Brain pericyte (primary cell): Measurements from ENCODE around the gene KRT8.

Experiments
- DNase-seq: peaks from one replicate; pipeline ENCODE4 v3.0.0-alpha.2; 2012; ENCODE audit warnings: low read depth, low spot score

The KRT8 gene

GRCh38 chr12:52925717-52926595 lies 21.1 kb upstream of the KRT8 start:
- DNase-seq = no peak

DNA sequence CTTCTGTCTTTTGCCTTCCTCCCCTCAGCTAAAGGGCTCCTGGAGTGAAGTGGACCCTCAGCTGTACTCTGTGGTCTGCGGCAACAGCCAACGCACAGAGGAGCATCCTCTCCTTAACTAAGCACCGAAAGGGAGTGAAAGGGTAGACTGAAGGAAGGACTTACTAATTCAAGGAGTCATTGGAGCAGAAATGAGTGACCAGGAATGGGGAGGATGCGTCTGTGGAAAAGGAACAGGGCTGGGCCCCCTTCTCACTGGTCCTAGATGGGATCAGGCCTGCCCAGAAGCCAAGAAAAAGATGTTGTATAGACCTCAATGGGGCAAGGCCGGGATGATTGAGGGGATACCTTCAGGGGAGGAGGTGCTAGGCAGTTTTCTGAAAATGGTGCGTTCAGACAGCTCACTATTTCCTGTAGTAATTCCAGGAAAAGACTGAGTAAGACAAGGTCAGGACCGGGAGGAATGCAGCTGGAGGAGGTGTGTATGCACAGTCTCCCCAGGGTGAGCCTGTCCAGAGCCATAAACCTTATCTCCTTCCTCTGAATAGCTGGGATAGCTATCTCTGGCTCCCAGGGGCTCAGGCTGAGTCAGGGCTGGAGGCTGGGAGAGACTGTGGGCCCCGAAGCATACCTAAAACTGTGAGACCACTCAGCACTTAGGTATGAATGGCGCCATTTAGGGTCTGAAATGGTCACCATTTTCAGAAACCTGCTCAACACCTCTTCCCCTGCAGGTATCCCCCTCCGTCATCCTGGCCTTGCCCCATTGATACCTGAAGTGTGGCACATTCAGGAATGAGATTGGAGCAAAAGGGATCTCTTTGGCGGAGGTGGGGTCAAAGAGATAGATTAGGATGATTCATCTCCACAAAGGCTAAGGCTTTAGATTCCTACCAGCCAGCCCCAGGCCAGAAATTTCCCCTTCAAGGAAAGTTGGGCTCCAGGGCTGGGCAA lies 20.2 kb upstream of the KRT8 start:
- no peak for DNase-seq

DNA sequence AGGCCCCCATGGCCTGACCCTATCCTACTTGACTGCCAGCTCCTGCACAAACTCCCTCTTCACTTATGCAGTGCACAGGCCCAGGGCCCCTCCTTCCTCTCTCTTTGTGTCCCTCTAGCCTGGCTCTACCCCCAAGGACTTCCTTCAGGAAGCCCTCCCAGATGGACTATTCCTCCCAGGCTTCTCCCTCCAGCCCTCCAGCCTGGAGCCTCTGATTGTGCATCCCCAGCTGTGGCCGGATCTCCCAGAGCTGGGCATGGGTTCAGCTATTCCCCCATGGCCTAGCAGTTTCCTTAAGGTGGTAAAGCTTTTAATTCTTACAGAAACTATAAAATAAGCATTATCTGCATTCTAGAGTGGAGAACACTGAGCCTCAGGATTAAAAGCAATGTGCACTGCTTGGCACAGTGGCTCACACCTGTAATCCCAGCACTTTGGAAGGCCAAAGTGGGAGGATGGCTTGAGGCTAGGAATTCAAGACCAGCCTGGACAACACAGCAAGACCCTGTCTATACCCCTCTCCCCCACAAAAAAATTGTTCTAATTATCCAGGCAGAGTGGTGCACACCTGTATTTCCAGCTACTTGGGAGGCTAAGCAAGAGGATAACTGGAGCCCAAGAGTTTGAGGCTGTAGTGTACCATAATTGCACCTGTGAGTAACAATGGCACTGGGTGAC lies 16.8 kb upstream of the KRT8 start:
- DNase-seq = no peak

DNA sequence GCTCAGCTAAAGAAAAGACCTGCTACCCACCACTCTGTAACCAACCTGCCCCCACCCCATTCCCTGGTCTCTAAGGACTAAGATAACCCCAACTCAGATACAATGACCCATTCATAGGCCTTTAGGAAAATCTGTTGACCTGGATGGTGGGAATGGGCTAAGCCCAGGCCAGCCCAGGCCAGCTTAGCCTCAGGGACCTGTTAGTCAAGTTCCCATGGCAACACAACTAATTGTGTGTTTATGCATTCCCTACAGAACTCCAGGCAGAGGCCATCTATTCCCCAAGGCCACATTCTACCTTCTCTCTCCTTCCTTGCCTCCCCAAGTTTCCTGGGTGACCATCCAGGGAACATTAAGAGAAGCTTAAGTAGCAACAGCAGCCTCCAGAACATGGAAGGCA lies 16.1 kb upstream of the KRT8 start:
- no peak for DNase-seq

DNA sequence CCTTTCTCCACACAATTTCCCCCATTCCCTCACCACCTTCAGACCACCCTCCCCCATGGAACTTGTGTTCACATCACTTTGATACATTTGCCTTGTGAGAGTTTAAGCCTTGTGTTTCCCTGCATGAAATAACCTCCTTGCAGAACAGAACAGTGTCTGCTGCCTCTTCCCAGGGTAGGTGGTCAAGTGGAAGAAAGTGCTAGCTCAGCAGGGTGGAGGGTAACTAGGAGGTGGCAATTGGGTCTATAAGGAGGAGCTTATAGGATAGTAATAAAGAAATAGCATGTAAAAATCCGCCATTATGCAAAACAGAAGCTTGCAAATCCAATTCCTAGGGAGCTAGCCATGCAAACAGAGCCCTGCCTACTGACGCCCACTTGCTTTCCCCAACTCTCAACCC lies 13.9 kb upstream of the KRT8 start:
- no peak for DNase-seq

DNA sequence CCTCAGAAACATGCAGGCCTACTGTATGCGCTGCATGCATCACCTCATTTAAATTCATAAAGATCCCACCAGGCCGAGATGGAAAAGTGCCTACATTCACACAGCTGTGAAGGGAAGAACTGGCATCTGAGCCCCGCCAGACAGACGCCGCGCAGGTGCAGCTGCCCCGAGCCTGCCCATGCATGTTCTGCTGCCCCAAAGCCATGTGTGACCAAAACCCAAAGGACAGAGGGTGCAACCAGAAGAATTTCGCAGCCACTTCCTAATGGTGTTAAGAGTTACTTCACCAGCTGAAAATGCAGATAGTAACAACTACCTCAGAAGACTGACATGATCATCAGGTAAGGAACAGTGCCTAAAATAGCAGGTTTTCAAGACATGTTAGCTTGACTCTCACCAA lies 13.5 kb upstream of the KRT8 start:
- DNase-seq = no peak

DNA sequence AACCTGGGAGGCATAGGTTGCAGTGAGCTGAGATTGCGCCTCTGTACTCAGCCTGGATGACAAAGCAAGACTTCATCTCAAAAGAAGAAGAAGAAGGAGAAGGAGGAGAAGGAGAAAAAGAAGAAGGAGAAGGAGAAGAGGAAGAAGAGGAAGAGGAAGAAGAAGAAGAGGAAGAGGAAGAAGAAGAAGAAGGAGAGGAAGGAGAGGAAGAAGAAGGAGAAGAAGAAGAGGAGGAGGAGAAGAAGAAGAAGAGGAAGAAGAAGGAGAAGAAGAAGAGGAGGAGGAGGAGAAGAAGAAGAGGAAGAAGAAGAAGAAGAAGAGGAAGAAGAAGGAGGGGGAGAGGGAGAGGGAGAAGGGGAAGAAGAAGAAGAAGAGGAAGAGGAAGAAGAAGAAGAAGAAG lies 12.9 kb upstream of the KRT8 start:
- DNase-seq = no peak

GRCh38 chr12:52916216-52916615 lies 11.3 kb upstream of the KRT8 start:
- DNase-seq = no peak

DNA sequence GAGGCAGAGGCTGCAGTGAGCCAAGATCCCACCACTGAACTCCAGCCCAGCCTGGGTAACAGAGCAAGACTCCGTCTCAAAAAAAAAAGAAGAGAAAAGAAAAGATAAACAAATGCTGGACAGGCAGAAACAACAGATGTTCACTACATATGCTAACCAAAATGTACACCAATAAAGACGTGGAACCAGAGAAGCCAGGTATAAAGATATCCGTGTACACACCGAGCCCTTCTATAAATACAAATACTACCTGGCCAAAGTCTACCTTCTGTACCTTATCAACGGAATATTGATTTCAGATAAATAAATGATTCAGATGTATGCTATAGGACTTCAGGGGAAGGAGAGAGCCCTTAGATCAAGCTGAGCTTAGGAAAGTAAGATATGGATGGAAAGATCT lies 10.8 kb upstream of the KRT8 start:
- DNase-seq = no peak

- no peak for DNase-seq
Measured at GRCh38 chr12:52914576-52915121, 9.8 kb upstream of the KRT8 start.

DNA sequence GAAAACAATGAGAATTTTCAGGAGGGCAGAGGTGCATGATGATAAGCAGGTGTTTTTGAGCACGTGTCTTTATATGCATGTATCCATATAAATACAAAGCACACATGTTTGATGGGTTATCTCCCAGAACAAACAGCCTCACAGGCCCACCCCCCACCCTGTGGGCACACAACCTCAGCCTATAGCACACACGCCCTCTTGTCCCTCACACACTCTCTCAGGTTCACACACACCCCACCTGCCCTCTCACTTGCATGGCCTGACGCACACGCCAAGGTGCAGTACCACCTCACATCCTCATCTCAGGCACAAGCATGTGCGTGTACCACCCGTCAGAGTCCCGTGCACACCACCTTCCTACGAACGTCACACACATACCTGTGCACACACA lies 8.6 kb upstream of the KRT8 start:
- DNase-seq = no peak

- DNase-seq = no peak
Measured at GRCh38 chr12:52912711-52913430, 8.0 kb upstream of the KRT8 start.

DNA sequence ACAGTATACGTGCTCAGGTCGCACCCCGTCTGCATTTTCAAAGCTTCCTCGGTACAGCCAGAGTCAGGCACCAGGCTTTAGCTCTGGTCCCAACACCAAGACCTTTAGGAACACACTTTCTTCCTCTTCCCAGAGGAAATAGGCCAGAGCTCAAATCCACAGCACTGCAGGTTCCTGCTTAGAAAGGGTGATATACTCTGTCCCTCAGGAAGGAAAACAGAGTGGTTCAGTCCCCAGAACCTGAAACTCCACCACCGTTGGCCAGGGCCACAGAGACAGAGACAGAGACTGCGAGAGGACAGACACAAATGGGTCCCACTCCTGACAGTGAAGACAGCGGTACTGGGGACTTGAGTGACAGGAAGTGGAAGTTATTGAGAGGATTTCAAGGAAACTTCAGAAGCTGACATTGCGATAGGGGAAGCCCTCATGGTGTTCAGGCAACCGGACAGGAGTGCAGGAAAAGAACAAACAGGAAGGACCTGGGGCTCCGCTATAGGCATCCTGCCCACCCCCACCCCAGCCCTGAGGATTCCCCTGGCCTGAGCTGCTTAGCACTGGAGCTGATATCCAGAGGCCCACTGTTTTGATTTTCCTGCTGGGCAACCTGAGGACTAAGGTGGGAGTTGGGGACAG lies 5.5 kb upstream of the KRT8 start:
- DNase-seq = no peak

GRCh38 chr12:52909796-52910195 lies 4.9 kb upstream of the KRT8 start:
- no peak for DNase-seq

- DNase-seq = no peak
Measured at GRCh38 chr12:52909331-52909730, 4.5 kb upstream of the KRT8 start.

- no peak for DNase-seq
Measured at GRCh38 chr12:52907092-52907810, 2.4 kb upstream of the KRT8 start.

DNA sequence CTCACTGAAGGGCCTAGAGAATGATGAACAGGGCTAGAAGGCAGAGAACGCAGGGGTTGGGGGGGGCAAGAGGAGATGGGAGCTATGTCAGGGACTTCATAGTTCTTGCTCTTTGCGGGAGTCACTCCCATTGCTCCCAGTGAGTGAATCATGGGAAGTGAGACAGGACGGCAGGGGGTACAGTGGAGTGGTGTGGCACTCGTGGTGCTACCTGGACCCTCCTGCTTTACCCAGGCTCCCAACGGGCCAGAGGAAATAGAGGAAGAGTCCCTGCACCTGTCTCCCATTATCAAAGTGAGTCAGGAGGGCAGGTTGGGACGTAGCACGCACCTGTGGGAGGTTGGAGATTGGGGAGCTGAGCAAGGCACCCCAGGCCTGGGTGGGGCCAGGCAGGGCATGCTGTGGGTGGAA lies 1.3 kb upstream of the KRT8 start:
- DNase-seq = no peak

GRCh38 chr12:52903855-52904508 lies 894 bp downstream of the KRT8 start:
- DNase-seq = no peak

DNA sequence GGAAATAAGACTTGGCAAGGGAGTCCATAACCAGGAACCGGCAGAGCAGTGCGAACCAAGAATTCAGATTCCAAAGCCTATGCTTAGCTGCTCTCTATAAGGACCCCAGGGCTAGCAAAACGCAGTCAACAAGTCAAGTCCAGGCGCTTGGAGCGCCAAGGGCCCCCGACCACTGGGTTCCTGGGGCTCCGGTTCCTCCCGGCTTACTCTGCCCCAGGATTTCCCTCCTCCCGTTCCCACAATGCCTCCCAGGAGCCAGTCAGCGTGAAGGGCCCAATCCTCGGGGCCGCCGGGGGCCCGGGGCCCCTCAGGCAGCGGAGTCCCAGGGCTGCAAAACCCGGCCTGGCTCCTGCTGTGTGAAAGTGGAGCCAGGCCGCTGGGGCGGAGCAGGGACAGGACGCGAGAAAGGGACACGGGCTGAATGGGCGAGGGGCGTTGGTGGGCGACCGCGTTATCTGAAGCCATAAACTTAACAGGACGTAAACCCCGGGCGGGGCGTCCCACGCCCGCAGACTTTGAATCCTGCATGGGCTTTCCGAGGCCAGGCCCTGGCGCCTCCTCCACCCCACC lies 1.5 kb downstream of the KRT8 start:
- DNase-seq = peak; percentile 51
